ENCODE results near the gene WDR31.
A peak's percentile ranks its signal among the peaks of the same experiment; 100 is the strongest.
"Not testable (repeated sequence)": the region's sequence is repeated elsewhere in the genome, so short reads cannot be mapped to it uniquely, and the experiment has no call there.

WDR31 gene

GRCh38 chr9:113331780-113332179, 8.3 kb downstream of the WDR31 start:
- no peak for DNase-seq

DNA sequence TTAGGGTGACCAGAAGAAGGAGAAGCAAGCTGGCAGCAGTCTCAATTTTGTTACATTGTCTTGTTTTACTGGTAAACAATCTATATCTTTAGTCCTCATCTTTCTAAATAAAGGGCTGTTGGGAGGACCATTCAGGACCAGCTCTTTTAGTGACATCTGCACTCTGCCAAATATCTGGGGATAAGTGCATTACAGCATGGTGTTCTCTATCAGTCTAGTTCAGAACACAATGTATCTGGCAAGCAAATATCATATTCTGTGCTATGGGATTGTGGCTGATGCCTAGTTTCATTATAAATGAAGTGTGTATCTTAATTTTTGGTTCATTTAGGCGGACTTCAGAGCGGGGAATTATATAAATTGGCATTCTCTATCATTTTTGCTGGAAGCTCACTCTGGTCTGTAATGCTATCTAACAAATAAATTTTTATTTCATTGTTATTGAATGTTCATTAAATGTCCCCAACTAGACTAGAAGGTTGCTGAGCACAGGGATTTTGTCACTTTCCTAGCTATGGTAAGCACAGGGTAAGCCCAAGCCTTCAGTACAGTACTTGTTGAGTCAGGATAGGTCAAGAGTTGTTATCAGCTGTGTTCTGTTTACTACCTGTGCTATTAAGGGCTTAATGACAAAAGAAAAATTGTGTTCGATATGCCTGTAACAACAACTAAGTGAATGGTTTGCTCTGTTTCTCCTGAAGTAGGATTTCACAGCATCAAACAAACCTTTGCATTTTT, 11.9 kb downstream of the WDR31 start:
- no peak for DNase-seq

- no peak for DNase-seq
These were observed 13.8 kb downstream of the WDR31 start for GRCh38 chr9:113326230-113326629.

- DNase-seq: no peak
These were observed 17.4 kb downstream of the WDR31 start for GRCh38 chr9:113322671-113323070.

DNA sequence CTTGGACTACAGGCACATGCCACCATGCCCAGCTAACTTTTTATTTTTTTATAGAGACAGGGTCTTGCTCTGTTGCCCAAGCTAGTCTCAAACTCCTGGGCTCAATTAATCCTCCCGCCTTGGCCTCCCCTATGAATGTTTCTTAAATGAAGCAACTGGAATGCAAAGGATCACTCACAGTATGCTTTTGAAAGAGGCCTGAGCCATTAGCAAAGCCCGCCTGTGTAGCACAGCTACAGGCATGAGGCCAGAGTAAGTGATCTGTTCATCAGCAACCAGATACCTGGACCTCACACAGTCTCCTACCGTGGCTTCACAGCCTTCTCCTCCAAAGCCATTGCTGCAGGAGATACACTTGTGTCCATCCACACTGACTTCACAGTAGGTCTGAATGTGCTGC, 20.0 kb downstream of the WDR31 start:
- DNase-seq: no peak

DNA sequence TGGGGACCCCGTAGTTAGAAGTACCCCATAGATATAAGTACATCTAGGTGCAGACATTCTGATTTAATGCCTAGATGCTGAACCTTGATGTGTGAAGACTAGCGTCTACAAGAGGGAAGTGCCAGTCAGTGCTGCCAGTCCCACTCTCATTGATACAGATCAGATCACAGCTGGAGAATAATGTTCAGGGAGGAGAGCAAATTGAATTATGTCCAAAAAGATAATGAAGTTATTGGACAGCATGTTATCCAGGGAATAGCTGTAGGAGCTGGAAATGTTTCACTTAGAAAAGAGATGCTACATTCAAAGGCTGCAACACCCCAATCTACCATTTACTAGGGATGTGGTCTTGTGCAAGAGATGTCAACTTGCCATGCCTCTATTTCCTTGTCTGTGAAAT, 21.0 kb downstream of the WDR31 start:
- no peak for DNase-seq

- DNase-seq: no peak
These were observed 22.3 kb downstream of the WDR31 start for GRCh38 chr9:113317777-113318176.

- DNase-seq: no peak
These were observed 24.0 kb downstream of the WDR31 start for GRCh38 chr9:113316030-113316429.

GRCh38 chr9:113315231-113315630, 24.8 kb downstream of the WDR31 start:
- DNase-seq: no peak

DNA sequence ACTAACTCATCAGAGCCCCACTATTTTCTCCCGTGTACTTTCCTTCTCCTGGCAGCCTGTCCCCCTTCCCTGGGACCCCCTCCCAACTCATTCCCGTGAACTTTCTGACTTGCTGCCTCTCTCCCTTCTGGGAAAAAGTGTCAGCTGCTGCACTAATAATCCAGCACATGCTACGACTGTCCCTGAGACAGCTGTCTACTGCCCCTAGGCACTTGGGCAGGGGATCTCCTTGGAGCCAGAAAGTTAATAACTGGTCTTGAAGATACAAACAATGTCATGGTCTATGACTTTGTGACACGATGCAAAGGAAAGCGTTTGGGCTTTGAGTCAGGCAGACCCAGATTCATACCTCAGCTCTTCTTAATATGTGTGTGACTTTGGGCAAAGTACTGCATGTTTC, 26.8 kb downstream of the WDR31 start:
- no peak for DNase-seq

DNA sequence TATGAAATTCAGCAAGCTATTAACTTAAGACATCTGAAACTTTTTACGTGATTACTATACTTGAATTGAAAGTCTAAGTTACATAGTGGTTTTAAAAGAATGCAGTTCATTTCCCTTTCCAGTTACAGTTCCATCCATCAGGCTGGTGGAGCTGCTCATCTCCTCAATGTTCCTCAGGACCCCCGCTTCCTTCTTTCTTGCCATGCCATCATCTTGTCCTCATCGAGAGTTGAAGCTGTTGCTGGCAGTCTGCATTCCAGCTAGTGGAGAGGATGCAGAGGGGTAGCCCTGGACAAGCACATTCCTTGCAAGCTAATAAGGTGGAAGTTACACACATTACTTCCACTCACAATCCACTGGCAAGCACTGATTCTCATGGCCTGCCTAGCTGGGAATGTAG, 28.1 kb downstream of the WDR31 start:
- peak in 2 of 14 donors; percentile 8 to 10 for DNase-seq

DNA sequence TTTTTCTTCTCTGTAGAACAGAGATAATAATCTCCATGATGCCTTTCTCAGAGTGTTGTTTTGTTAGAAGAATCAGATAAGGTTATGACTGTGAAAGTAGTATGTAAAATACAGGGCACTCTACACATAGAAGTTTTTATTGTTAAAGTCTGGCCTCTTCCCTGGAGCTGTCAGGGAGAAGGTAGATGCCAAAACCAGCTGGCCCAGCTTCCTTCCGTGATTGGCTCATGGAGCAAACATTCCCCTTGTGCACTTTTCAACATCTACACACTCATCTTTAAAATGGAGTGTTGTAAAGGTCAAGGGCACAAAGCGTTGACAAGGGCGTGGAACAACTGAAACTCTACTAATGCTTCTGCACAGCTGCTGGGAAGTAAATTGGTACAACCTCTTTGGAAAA, 29.5 kb downstream of the WDR31 start:
- no peak for DNase-seq

- no peak for DNase-seq
These were observed 30.8 kb downstream of the WDR31 start for GRCh38 chr9:113309204-113309813.

DNA sequence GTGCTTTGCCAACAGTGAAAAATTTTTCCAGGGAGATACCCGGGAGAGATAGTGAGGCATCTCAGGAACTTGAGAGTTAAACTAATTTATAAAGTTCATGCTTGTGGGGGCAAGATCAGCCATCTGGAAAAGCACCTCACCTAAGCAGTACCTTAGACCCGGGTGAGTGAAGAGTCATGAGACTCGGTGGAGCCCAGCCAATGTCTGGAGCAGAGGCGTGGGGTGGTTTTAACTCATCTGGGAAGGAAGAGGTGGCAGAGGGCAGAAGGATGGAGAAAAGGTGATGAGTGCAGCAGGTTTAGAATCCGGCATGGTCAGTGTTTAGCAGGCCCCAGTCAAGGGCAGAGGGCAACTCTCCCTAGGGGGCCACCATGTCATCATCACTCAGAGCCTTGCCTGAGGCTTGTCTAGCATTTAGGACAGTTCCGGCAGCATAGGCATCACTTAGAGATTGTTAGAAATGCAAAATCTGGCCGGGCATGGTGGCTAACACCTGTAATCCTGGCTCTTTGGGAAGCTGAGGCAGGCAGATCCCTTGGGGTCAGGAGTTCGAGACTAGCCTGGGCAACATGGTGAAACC, 32.6 kb downstream of the WDR31 start:
- no peak for DNase-seq

- no peak for DNase-seq
These were observed 33.5 kb downstream of the WDR31 start for GRCh38 chr9:113306566-113306965.

DNA sequence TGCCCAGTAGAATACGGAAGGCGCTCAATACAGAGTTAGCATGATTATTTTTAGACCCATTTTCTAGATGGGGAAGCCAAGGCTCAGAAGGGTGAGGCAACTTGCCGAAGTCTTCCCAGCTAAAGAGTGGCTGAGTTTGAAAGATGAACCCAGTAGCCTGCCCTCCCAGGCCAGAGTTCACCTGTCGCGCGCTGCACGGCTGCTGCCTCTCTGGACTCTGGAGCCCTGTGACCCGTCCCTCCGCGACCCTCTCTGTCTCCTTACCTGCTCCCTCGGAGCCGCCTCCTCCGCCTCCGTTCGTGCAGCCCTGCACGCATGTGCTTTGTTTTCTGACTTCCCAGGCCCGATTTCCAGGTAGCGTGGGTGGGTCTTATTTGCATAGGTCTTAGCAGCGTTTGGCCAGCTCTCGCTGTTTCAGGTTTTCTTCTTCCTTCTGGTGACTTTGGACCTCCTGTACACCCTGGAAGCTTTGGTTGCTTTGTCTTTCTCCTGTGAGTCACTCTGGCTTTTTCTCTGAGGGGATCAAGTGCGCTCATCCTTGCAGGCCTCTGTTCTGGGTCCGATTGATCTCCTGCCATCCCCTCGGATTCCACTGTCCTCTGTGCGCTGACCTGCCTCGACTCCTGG, 37.2 kb downstream of the WDR31 start, which contains the start of gene RNF183:
RNF183 (minus strand) TSS at position 585 of the 627 bp plus-strand sequence. CDS start 5,192 bp downstream, outside the sequence.
- no peak for DNase-seq

- no peak for DNase-seq
These were observed 38.5 kb downstream of the WDR31 start for GRCh38 chr9:113301548-113301947.

DNA sequence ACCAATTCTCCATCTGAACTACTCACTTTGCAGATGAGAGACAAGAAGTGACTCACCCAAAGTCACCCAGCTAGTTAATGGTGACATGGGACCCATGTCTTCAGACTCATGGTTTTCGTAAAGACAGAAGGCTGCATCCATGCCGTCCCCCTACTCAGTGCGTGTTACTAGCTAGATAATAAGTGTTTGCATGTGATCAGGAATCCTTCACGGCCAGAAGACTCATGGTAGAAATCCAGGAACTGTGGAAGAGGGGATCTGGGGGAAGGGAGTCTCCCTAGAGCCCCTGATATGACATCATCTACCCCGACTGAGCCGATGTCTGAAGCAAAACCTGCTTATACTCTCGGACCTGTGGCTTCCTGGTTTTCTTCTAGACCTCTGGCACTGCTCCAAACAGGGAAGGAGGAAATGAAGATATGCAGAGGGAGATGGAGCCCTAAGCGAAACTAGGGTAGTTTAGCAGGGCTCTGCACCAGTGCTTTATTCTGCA, 40.2 kb downstream of the WDR31 start:
- no peak for DNase-seq

DNA sequence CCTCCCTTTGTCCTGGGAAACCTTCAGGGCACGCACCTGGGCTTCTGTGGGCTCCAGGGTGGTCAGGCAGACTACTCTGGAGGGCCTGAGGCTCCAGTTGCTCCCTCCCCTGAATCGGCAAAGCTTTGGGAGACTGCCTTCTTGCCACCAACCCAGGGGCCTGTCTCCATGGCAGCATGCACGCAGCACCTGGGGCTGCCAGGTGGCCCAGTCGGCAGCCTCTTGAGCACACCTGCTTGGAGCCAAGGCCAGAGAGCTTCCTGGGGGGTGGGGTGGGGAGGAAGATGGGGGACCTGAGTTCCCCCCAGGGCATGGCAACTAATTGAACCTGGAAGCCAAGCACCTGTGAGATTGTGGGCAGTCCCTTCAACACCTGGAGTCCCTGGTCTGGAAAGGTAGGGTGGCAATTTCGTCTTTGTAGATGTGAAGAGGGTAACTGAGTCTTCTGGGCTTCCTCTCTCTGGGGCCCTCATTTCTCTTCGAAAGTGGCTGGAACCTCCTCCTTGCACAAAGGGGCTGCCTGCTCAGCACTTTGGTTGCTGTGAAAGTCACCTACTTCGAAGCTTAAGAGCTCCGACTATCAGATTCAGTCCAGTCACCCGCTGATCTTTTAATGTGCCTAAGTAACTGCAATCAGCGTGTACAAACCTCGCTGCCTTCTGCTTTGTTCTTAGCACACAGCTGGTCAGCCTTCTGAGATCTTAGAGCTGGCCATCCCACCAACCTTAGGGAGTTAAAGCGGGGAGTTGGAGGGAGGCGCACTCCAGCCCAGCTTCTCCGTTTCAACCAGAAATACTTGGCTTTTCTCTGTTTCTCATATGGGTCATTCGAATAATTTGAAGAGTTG, 40.9 kb downstream of the WDR31 start:
- DNase-seq: no peak

- DNase-seq: no peak
These were observed 41.8 kb downstream of the WDR31 start for GRCh38 chr9:113298311-113298710.

DNA sequence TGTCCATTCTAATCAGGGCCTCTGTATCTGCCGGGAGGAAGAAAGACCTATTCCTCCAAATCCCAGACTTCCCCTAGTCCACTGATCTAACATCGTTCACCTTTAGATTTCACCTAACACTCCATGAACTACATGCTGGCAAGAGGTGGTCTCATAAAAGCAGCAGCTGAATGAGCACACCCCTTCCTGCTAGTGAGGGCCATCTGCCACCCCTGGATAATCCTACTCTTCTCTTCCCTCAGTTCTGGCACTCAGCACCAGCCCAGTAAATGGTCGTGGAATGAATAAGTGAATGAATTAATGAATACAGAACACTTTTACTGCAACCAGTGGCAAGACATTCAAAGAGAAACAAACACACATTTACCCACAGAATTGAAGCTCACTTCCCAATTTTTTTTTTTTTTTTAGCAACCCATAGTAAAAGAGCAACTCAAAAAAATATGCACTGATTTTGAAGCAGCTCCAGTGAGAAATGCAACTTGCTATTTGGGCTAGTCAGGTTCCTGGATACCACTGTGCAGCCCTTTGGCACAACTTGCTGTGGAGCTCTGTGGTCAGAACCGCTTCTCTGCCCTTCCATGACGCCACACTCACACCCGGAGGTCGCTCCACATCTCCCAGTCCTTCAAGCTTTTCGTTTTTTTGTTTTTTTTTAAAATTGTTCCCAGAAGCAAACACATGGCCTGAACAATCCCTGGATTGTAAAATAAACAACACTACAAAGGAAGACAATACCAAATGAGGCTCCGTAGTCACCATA, 43.1 kb downstream of the WDR31 start:
- DNase-seq: no peak

DNA sequence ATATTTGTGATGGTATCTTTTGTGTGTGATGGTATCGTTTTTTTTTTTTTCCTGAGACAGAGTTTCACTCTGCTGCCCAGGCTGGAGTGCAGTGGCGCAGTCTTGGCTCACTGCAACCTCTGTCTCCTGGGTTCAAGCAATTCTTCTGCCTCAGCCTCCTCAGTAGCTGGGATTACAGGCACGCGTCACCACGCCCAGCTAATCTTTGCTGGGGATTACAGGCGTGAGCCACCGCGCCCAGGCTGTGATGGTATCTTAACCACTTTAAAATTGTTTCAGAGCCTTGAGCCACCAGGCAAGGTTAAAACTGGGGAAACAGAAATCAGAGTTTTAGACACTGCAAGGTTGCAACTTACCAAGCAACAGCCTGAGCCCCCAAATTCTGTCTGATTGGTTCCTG, 43.8 kb downstream of the WDR31 start:
- not testable (repeated sequence) for DNase-seq
